HG03342 (cell line): ENCODE results near the gene PDE6B.
"Not testable (repeated sequence)": the region's sequence is repeated elsewhere in the genome, so short reads cannot be mapped to it uniquely, and the experiment has no call there.

Experiments
- ATAC-seq: cut with Tn5 transposase; IDR thresholded peaks from one replicate; pipeline ENCODE4 v1.9.1; 2021; ENCODE audit warnings: mild to moderate bottlenecking, moderate library complexity; ENCODE audit not compliant: unreplicated experiment

The PDE6B gene

DNA sequence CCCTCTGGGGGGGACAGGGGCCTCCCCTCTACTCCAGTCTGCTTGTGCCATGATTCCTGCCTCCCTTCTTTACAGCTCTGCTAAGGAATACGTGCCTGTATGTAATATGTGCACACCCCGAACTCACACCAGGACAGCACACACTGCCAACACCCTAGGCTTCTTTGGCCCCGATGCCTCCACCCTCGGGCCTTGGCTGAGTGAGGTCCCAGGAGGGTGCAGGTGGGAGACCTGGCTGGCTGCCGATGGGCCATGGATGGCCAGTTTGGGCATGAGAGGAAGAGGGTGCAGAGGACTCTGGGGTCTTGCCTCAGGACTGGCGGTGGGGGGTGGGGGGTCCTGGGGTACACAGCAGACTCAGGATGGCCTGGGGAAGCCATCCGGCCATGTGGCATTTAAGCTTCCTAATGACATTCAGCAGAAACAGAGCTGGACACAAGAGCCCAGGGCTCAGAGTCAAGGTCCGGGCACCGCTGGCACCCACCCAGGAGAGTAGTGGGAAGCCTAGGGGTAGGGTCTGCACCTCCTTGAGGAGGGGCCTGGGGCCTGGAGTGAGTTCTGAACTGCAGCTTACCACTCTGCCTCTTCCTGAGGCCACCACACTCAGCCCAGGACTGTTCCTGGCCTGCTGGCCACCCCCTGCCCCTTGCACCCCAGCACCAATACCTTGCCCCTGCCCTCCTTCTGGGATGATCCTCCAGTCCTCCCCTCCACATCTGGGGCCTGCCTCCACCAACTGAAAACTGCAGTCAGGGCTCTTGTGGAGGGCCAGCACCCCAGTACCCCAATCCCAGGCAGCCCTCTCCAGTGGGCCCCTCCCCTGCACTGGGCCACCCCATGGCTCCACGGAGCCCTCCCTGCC is 78.2 kb downstream of the PDE6B start:
- ATAC-seq: no peak

DNA sequence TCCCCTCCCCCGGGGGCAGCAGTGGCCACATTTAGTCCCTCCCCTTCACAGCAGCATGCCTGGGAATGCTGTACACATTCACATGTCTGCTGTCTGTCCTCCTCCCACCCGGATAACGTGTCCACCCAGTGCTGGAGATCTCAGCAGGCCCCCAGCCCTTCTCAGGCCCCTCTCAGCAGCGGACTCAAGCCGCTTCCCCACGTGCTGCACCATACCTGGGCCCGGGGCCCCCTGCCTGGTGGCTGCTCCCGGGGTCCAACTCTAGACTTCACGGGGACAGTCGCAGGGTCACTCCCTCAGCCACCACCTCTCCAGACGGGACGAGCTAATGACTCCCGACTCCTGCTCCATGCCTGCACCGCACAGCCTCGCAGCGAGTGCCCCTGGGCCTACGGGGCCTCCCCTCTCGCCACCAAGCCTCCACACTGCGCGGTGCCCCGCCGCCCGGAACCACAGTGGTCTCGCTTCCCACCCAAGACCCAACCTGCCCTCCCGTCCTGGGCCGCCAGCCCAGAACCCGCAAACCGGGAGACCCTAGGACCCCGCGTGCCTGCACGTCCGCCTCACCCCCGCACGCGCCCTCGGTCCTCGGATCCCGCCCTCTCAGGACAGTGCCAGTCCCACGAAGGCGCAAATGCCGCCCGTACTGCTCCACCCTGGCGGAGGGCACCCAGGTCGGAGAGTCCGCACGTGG is 79.0 kb downstream of the PDE6B start:
- no peak for ATAC-seq

GRCh38 chr4:704971-705277 is 79.6 kb downstream of the PDE6B start:
- no peak for ATAC-seq

DNA sequence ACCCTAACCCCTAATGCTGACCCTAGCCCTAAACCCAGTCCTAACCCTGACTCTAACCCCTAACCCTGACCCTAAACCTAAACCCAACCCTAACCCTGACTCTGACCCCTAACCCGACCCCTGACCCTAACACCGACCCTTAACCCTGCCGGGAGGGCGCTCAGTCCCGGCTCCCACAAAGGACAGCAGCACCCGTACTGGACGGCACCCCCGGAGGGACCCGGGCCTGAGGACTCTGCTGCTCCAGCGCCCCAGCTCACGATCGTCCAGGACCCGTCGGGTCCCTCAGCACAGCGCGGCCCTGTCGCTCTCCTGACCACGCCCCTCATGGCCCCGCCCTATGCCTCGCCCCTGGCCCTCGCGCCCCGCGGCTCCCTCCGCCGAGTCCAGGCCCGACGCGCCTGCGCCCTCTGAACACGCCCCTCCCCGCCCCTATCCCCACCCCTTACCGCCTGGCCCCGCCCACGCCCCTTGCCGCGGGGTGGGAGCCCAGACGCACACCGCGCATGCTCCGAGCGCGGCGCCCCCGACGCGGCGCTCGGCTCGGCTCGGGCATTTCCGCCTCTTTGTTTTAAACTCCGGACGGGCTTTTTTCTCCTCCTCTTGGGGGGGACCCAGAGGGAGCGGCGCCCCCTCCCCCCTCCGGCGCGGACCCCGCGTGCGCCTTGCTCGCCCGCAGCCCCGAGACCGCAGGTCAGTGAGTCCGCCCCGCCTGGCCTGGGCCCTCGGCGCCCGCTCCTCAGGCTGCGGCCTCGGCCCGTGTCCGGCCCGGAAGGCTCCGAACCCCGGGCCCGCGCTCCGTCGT is 80.1 kb downstream of the PDE6B start, which contains the start of gene PCGF3:
Gene PCGF3, plus strand, starts transcription at position 555 of the 805 bp plus-strand sequence. CDS start 27,849 bp downstream, outside the sequence.
- peak; percentile 93 for ATAC-seq

DNA sequence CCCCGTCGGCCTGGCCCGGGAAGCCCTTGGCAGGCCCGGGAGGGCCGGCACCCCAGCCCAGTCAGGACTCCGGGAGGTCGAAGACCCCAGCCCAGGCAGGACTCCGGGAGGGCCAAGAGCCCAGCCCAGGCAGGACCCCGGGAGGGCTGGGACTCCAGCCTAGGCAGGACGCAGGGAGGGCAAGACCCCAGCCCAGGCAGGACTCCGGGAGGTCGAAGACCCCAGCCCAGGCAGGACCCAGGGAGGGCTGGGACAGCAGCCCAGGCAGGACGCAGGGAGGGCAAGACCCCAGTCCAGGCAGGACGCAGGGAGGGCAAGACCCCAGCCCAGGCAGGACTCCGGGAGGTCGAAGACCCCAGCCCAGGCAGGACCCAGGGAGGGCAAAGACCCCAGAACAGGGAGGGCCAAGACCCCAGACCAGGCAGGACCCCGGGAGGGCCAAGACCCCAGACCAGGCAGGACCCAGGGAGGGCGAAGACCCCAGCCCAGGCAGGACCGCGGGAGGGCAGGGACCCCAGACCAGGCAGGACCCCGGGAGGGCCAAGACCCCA is 80.8 kb downstream of the PDE6B start:
- not testable (repeated sequence) for ATAC-seq

- no peak for ATAC-seq
These were observed 81.6 kb downstream of the PDE6B start for GRCh38 chr4:706834-707598.

GRCh38 chr4:707929-708630 is 82.7 kb downstream of the PDE6B start:
- ATAC-seq: no peak

- no peak for ATAC-seq
These were observed 83.2 kb downstream of the PDE6B start for GRCh38 chr4:708631-708933.

DNA sequence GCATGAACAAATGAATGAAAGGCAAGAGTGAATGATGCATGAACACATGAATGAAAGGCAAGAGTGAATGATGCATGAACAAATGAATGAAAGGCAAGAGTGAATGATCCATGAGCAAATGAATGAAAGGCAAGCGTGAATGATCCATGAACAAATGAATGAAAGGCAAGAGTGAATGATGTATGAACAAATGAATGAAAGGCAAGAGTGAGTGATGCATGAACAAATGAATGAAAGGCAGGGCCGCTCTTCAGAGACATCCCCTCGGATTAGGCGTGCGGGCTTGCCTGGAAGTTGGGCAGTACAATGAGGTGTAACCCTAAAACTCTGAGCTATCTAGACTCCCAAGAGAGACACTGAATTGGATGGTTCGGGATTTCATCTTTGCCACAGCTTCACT is 84.0 kb downstream of the PDE6B start:
- ATAC-seq: no peak

GRCh38 chr4:710116-710515 is 84.7 kb downstream of the PDE6B start:
- no peak for ATAC-seq

GRCh38 chr4:710916-711315 is 85.5 kb downstream of the PDE6B start:
- ATAC-seq: no peak

DNA sequence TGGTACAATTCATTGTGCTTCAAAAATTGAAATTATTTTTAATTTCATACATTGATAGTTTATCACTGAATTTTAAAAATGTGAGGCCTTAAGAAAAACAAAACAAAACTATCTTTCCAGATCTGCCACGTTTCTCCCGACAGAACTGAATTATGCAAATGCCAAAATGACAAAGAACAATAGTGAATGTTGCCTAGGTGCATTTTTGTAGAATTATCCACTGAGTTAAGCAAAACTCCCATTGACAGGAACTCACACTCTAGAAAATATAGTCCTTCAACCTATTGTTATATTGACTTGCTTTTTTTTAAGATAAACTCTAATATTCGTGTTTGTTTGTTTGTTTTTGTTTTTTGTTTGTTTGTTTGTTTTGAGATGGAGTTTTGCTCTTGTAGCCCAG is 86.7 kb downstream of the PDE6B start:
- ATAC-seq: no peak

GRCh38 chr4:712916-713632 is 87.7 kb downstream of the PDE6B start:
- ATAC-seq: no peak

- ATAC-seq: no peak
These were observed 88.7 kb downstream of the PDE6B start for GRCh38 chr4:714087-714486.

DNA sequence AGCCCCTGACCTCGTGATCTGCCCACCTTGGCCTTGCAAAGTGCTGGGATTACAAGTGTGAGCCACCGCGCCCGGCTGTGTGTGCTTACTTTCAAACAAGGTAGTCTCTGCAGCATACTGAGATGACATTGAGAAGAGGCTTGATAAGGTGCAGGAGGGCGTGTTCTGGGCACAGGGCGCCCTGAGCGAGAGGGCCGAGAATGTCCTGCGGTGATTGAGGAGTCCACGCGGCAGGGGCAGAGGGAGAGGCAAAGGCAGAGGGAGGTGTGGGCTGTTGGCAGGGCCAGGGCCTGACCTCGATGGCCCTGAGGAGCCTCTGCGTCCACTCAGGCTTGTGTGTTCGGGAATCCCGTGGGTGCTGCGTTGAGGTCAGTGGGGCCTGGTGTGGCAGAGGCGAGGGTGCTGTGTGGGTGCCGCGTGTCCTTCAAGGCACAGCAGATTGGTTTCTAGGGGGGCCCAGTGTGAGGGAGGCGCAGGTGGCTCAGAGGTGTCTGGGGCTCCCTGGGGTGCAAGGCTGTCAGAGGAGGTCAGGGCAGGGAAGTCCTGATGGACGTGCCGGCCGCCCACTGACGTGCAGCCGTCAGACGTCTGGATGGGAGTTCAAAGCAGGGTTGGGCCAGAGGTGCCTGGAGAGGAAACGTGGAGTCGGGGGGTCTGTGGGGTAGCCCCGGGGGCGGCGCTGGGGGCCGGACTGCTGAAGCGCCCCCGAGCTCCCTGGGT is 92.4 kb downstream of the PDE6B start:
- no peak for ATAC-seq

GRCh38 chr4:718460-718859 is 93.1 kb downstream of the PDE6B start:
- no peak for ATAC-seq
